Tibial nerve (tissue), 4 donors: Measurements from ENCODE around the gene MRPL19. TPM values are rescaled to one million over a fixed set of nuclear protein-coding genes. Genes with fewer than 3 reads are reported as not detected.

Experiments used
- DNase-seq, 2 donors: peaks; one replicate each; pipeline ENCODE4 v3.0.0-alpha.2; 2019; ENCODE audit warnings: low spot score in 2 of 2
- H3K27ac ChIP-seq, 4 donors: fragments of 200-600 bp; sonication (generic) in 3 of 4; one replicate each; pipeline ENCODE4 v1.5.1; 2017 to 2019; ENCODE audit warnings: mild to moderate bottlenecking in 1 of 4
- H3K27me3 ChIP-seq, 2 donors: fragments of 200-600 bp; sonication (generic) in 1 of 2; one replicate each; pipeline versions ENCODE4 v1.5.1 to v1.6.0; 2017 to 2019
- H3K36me3 ChIP-seq, 3 donors: fragments of 200-600 bp; sonication (generic); one replicate each; pipeline ENCODE4 v1.5.1; 2018 to 2019
- H3K4me1 ChIP-seq, 4 donors: fragments of 200-600 bp; sonication (generic) in 3 of 4; one replicate each; pipeline ENCODE4 v1.5.1; 2017 to 2019
- H3K4me3 ChIP-seq, 4 donors: fragments of 200-600 bp; sonication (generic) in 3 of 4; one replicate each; pipeline ENCODE4 v1.5.1; 2017 to 2019; ENCODE audit warnings: mild to moderate bottlenecking in 1 of 4, moderate library complexity in 1 of 4
- H3K9me3 ChIP-seq, 4 donors: fragments of 200-600 bp; sonication (generic) in 3 of 4; one replicate each; pipeline ENCODE4 v1.5.1; 2017 to 2019
- CTCF ChIP-seq, 5 experiments: fragments of 200-600 bp in 3 of 5; fragments of 450-650 bp in 2 of 5; sonication (generic) in 3 of 5; IDR thresholded peaks; one replicate each; pipeline ENCODE4 v1.5.1; 2016 to 2019; ENCODE audit warnings: antibody characterized with exemption in 5 of 5, mild to moderate bottlenecking in 3 of 5, moderate library complexity in 2 of 5
- EP300 ChIP-seq, 2 donors: sonication (generic); formaldehyde crosslinking; IDR thresholded peaks; one replicate each; pipeline ENCODE4 v1.6.1; 2017; ENCODE audit warnings: antibody characterized with exemption in 2 of 2, mild to moderate bottlenecking in 1 of 2
- POLR2A ChIP-seq, 2 donors: fragments of 450-650 bp; IDR thresholded peaks; one replicate each; pipeline ENCODE4 v1.6.1; 2017; ENCODE audit warnings: antibody characterized with exemption in 2 of 2, mild to moderate bottlenecking in 2 of 2, moderate library complexity in 2 of 2
- WGBS, 2 donors: methylation state at CpG; one replicate each; pipeline ENCODE4 v1.1.5; 2018; 5-methylcytosine and 5-hydroxymethylcytosine counted together
- total RNA-seq, 4 donors: library from RNA; depleted of rRNA; stranded (reverse); fragments of >200 nt; gene quantifications; one replicate each; pipeline ENCODE4 v1.1.0, GENCODE V29; 2016

Gene MRPL19
- total RNA-seq, 4 donors from 2014 or later = 27.9 to 52.9 (median 34.9) TPM

GRCh38 chr2:75645643-75646042 lies 940 bp upstream of the MRPL19 start:
- Histone ChIP-seq H3K27me3 (no peaks in the 10 kb centered on the region), H3K36me3 (peaks cover 0 to 15% (median 0%) of the 10 kb centered on the region in 3 donors), H3K9me3 (no peaks in the 10 kb centered on the region), H3K27ac (no peak overlapping the region), H3K4me1 (peaks cover 0 to 45% (median 16%) of the 10 kb centered on the region in 4 donors), H3K4me3 (no peak overlapping the region)
- DNase-seq = no peak
- 92 to 95% methylated on average over 10 of the region's 10 CpGs for WGBS, 2 donors
- TF ChIP-seq POLR2A (IDR thresholded peaks at IDR 0.05) (no peak), EP300 (IDR thresholded peaks at IDR 0.05) (no peak), CTCF (IDR thresholded peaks at IDR 0.05) (no peak)

GRCh38 chr2:75646090-75646582 lies 447 bp upstream of the MRPL19 start:
- H3K27me3 ChIP-seq = no peaks in the 10 kb centered on the region
- peaks cover 0 to 20% (median 0%) of the 10 kb centered on the region in 3 donors for H3K36me3 ChIP-seq
- no peak for TF ChIP-seq EP300 (IDR thresholded peaks at IDR 0.05)
- TF ChIP-seq CTCF (IDR thresholded peaks at IDR 0.05) = no peak
- TF ChIP-seq POLR2A (IDR thresholded peaks at IDR 0.05) = no peak
- peaks cover 0 to 40% (median 14%) of the 10 kb centered on the region in 4 donors for H3K4me1 ChIP-seq
- no peak for DNase-seq
- WGBS, 2 donors = 72 to 73% methylated on average over 9 of the region's 9 CpGs
- no peaks in the 10 kb centered on the region for H3K9me3 ChIP-seq
- H3K4me3 ChIP-seq = peak overlapping the region; percentile 68 to 99 (median 82)
- H3K27ac ChIP-seq = peak overlapping the region; percentile 9 to 82 (median 72)

GRCh38 chr2:75647771-75648170 lies 1.2 kb downstream of the MRPL19 start:
- DNase-seq = no peak
- Histone ChIP-seq H3K9me3 (no peaks in the 10 kb centered on the region), H3K27ac (peak overlapping the region in 1 of 4 donors; percentile 82), H3K27me3 (no peaks in the 10 kb centered on the region), H3K36me3 (peaks cover 0 to 37% (median 2%) of the 10 kb centered on the region in 3 donors), H3K4me3 (peak overlapping the region in 1 of 4 donors; percentile 90), H3K4me1 (peaks cover 0 to 33% (median 12%) of the 10 kb centered on the region in 4 donors)
- TF ChIP-seq POLR2A (IDR thresholded peaks at IDR 0.05) = no peak
- TF ChIP-seq EP300 (IDR thresholded peaks at IDR 0.05) = no peak
- 75 to 80% methylated on average over 3 of the region's 3 CpGs for WGBS, 2 donors

GRCh38 chr2:75654012-75654411 lies 7.4 kb downstream of the MRPL19 start:
- H3K36me3 ChIP-seq = peaks cover 0 to 99% (median 12%) of the 10 kb centered on the region in 3 donors

GRCh38 chr2:75655861-75656260 lies 9.3 kb downstream of the MRPL19 start:
- no peak overlapping the region for H3K4me3 ChIP-seq
- peaks cover 0 to 26% (median 0%) of the 10 kb centered on the region in 4 donors for H3K9me3 ChIP-seq
- no peak overlapping the region for H3K27ac ChIP-seq
- no peaks in the 10 kb centered on the region for H3K4me1 ChIP-seq
- no peak for DNase-seq
- WGBS, 2 donors = 88% methylated on average over 1 of the region's 1 CpG
- no peak for TF ChIP-seq EP300 (IDR thresholded peaks at IDR 0.05)
- no peak for TF ChIP-seq CTCF (IDR thresholded peaks at IDR 0.05)
- TF ChIP-seq POLR2A (IDR thresholded peaks at IDR 0.05) = no peak
- H3K36me3 ChIP-seq = peaks cover 0 to 100% (median 12%) of the 10 kb centered on the region in 3 donors
- H3K27me3 ChIP-seq = no peaks in the 10 kb centered on the region

More at GRCh38 chr2:75654012-75654411, 7.4 kb downstream of the MRPL19 start:
- H3K4me3 ChIP-seq = no peak overlapping the region
- DNase-seq = no peak
- no peaks in the 10 kb centered on the region for H3K27me3 ChIP-seq
- H3K27ac ChIP-seq = no peak overlapping the region
- 90 to 97% methylated on average over 2 of the region's 2 CpGs for WGBS, 2 donors
- peaks cover 0 to 11% (median 0%) of the 10 kb centered on the region in 4 donors for H3K9me3 ChIP-seq
- TF ChIP-seq EP300 (IDR thresholded peaks at IDR 0.05) (no peak), POLR2A (IDR thresholded peaks at IDR 0.05) (no peak), CTCF (IDR thresholded peaks at IDR 0.05) (no peak)
- peaks cover 0 to 9% (median 0%) of the 10 kb centered on the region in 4 donors for H3K4me1 ChIP-seq
